Measurements from ENCODE around the gene SCNN1A. TPM values are rescaled to one million over a fixed set of nuclear protein-coding genes. Genes with fewer than 3 reads are reported as not detected.

SCNN1A gene
- 10 to 100 TPM; 69.0 to 87.4 (median 77.4) TPM for polyA plus RNA-seq (ENCODE audit: insufficient read length in 4 of 4)

DNA sequence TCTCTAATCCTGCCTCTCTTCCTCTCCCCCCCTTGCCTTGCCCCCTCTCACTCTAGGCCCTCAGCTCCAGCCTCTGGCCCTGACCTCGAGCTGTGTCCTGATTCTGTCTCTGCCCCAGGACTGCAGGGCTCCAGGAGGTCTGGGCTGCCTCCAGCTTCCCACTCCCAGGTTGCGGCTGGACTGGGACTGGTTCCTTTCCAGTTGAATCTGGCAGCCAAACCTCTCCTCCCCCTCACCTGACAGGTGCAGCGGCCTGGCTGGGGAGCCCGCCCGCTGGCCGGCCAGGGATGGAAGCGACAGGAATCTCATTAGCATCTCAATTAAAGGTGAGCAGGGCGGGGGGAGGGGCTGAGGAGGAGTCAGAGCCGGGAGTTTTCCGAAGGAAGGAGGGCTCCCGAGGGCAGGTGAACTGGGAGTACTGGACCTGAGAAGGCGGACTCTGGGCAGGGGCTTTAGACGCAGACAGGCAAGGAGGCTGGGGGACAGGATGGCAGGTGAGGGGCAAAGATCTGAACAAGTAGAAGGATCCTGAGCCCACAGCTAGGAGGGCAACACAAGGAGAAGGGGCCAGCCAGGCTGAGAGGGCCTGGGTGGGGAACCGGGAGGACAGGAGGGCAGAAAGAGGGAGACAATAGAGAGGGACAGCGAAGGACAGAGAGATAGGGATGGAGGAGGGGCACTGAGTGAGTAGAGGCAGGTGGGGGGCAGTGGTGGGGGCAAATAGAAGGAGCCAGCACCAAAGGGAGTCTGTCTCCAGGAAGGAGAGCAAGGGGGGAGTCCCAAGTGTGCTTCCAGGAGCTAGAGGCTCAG lies at the start of gene SCNN1A:
Gene SCNN1A (minus strand): TSS at position 295 of the 810 bp plus-strand sequence. CDS start 780 bp downstream, outside the sequence.
- no peak for DNase-seq (ENCODE audit: low read depth in 4 of 4, low spot score in 2 of 4)

GRCh38 chr12:6424866-6425265 lies 49.5 kb upstream of the SCNN1A start:
- DNase-seq (ENCODE audit: low read depth in 4 of 4, low spot score in 2 of 4): no peak

DNA sequence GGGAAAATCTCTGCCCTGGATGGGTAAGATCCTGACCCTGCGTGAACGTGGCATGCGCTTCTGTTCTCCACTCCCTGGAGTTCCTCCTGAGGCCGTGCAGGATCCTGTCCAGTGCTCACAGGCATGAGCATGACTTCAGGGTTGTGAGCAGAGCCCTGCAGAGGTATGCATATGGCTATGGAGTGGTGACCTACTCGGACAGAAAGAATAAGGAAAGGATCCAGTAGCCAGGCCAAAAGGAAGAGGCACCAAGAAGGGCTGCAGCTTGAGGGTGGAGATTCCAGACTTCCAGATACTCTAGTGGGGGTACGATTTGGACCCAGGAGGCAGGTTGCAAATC lies 48.6 kb upstream of the SCNN1A start:
- DNase-seq (ENCODE audit: low read depth in 4 of 4, low spot score in 2 of 4): no peak

GRCh38 chr12:6423267-6424007 lies 48.1 kb upstream of the SCNN1A start:
- DNase-seq (ENCODE audit: low read depth in 4 of 4, low spot score in 2 of 4): peak; percentile 66 to 85 (median 72)

- DNase-seq (ENCODE audit: low read depth in 4 of 4, low spot score in 2 of 4): no peak
Observed at GRCh38 chr12:6420364-6420763, 45.0 kb upstream of the SCNN1A start.

DNA sequence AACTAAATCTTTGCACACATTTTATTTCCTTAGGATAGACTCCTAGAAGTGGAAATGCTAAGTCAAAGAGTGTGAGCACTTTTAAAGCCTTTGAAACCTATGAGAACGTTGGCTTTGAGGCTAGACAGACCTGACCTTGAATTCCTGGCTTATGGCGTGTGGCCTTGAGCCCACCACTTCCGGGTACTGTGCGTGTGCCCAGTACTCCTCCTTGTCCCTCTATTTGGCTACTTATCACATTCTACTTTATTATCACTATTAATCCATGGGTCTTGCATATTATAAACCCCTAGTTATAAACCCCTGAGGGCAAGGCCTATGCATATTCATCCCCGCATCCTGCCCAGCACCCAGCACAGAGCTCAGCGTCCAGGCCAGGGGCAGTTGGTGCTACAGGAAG lies 43.4 kb upstream of the SCNN1A start:
- no peak for DNase-seq (ENCODE audit: low read depth in 4 of 4, low spot score in 2 of 4)

DNA sequence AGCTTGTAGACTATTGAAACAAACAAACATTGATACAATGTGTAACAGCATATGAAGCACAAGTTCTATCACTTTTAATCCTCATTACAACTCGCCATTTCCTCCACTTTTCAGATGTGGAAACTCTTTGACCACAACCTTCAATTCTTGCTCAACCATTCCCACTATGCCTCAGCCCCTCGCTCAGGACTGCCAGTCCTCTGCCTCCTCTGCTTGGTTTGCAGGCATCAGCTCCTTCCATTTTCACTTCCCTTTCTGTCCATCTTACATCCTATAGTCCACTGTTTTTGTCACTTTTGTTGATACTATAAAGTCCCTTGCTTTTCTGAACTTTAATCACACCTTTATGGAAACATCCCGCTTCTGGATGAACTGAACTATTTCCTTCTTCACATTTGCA lies 41.2 kb upstream of the SCNN1A start:
- DNase-seq (ENCODE audit: low read depth in 4 of 4, low spot score in 2 of 4): no peak

DNA sequence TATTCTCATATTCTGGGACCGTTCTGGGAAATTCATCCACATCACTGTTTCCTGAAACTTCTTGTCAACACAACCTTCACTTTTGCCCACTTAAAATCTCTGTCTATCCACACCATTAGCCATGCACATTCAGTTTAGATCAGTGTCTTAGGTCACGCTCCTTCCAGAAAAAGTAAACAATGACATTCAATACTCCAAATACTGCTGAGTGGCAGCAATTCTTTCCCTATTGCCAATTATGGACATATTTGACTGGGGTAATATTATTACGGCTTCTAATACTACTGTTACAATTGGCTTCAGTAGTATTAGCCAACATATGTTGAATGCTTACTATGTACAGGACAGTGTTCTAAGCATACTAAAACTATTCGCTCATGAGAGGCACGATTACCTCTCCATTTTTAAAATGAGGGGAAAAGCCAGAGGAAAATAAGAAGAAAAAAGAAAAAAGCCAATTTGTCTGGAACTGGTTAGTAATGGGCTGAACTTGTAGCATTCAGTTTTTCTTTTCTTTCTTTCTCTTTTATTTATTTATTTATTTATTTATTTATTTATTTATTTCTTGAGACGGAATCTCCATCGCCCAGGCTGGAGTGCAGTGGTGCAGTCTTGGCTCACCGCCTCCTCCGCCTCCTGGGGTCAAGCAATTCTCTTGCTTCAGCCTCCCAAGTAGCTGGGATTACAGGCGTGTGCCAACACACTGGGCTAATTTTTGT lies 32.0 kb upstream of the SCNN1A start:
- no peak for DNase-seq (ENCODE audit: low read depth in 4 of 4, low spot score in 2 of 4)

- no peak for DNase-seq (ENCODE audit: low read depth in 4 of 4, low spot score in 2 of 4)
Observed at GRCh38 chr12:6405963-6406362, 30.6 kb upstream of the SCNN1A start.

DNA sequence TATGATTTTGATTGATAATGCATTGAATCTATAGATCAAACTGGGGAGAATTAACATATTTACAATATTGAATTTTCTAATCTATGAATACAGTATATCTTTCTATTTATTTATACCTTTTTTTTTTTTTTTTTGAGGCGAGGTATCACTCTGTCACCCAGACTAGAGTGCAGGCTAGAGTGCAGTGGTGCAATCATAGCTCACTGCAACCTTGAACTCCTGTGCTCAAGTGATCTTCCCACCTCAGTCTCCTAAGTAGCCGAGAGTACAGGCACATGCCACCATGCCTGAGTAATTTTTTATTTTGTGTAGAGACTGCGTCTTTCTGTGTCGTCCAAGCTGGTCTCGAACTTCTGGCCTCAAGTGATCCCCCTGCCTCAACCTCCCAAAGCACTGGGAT lies 29.0 kb upstream of the SCNN1A start:
- DNase-seq (ENCODE audit: low read depth in 4 of 4, low spot score in 2 of 4): no peak

DNA sequence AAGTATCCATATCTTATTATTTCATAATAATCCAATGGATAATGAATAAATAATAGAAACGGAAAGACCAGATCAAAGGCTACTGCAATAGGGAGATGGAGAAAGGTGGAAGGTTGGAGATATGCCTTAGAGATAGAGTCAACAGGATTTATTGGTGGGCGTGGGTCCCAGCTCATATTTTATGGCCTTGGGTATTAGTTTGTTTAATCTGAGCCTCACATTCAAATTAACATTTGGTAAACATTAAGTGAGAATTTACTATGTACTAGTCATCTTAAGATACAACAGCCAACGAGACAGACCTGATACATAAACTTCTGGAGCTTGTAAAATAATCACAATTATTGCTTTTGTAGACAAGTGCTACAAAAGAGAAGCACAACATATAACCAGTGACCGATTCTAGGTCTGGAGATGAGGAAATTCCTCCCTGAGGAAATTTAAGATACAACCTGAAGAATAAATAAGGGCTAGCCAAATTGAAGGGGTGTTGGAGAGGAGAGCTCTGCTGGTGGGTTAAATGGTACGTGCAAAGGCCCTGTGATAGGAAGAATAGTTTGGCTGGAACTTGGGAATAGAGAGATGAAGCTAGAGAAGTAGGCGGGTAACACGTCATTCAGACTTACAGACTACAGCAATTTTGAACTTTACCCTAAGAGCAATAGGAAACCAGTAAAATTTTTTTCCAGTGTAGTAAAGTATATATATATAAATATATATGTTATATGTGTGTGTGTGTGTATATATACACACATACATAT lies 24.7 kb upstream of the SCNN1A start:
- no peak for DNase-seq (ENCODE audit: low read depth in 4 of 4, low spot score in 2 of 4)

- no peak for DNase-seq (ENCODE audit: low read depth in 4 of 4, low spot score in 2 of 4)
Observed at GRCh38 chr12:6396031-6396430, 20.7 kb upstream of the SCNN1A start.

GRCh38 chr12:6394398-6394797 lies 19.0 kb upstream of the SCNN1A start:
- no peak for DNase-seq (ENCODE audit: low read depth in 4 of 4, low spot score in 2 of 4)

DNA sequence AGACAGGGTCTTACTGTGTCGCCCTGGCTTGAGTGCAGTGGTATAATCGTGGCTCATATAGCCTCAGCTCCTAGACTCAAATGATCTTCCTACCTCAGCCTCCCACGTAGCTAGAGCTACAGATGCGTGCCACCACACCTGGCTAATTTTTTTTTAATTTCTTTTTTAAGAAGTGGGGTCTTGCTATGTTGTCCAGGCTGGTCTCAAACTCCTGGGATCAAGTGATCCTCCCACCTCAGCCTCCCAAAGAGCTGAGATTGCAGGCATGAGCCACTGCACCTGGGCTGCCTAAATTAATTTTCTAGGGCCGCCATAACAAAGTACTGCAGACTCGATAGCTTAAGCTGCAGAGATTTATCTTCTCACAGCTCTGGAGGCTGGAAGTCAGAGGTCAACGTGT lies 17.7 kb upstream of the SCNN1A start:
- DNase-seq (ENCODE audit: low read depth in 4 of 4, low spot score in 2 of 4): no peak

GRCh38 chr12:6392504-6392903 lies 17.1 kb upstream of the SCNN1A start:
- DNase-seq (ENCODE audit: low read depth in 4 of 4, low spot score in 2 of 4): no peak

DNA sequence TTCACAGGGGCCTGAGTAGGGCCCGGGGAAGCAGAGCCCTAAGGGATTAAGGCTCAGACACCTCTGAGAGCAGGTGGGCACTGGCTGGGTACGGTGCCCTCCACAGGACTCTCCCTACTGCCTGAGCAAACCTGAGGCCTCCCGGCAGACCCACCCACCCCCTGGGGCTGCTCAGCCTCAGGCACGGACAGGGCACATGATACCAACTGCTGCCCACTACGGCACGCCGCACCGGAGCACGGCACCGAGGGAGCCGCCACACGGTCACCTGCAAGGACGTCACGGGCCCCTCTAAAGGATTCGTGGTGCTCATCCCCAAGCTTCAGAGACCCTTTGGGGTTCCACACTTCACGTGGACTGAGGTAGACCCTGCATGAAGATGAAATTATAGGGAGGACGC lies 15.7 kb upstream of the SCNN1A start:
- DNase-seq (ENCODE audit: low read depth in 4 of 4, low spot score in 2 of 4): no peak

GRCh38 chr12:6390084-6390799 lies 14.9 kb upstream of the SCNN1A start:
- DNase-seq (ENCODE audit: low read depth in 4 of 4, low spot score in 2 of 4): no peak

DNA sequence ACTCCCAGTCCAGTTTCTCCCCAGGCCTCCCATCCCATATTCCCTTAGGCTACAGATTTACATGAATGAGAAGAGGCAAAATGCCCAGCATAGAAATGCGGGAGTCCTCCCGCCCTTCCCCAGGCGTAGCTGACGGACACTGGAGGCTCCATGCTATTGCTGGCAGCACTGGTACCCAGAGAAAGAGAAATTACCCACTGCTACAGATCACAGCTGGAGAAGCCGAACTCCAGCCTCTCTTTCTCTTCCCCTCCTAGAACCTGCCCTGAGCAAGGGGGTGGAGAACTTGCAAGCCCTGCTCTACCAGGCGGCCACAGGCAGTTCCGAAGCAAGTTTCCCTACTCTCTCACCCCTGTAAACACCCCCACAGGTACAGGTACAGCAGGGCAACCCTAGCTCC lies 12.2 kb upstream of the SCNN1A start:
- DNase-seq (ENCODE audit: low read depth in 4 of 4, low spot score in 2 of 4): no peak

DNA sequence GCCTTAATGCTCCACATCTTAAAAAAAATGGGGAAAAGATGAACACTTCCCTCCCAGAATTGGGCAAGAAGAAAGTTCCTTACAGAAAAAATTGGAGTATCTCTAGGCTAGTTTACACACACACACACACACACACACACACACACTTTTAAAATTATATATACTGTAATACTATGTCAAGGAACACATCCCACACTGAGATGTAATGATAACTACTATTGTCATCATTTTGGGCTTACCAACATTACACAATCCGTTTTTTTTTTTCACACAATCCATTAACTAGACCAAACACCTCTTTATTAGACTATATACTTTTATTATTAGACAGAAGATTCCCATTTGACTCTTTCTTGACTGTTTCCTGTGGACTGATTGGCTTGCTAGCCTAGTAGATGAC lies 11.1 kb upstream of the SCNN1A start:
- no peak for DNase-seq (ENCODE audit: low read depth in 4 of 4, low spot score in 2 of 4)

- no peak for DNase-seq (ENCODE audit: low read depth in 4 of 4, low spot score in 2 of 4)
Observed at GRCh38 chr12:6386038-6386437, 10.7 kb upstream of the SCNN1A start.
